HG03175 (cell line): Measurements from ENCODE around the gene RAB9A.
"Not testable (repeated sequence)": the region's sequence is repeated elsewhere in the genome, so short reads cannot be mapped to it uniquely, and the experiment has no call there.

Experiments
- ATAC-seq: cut with Tn5 transposase; IDR thresholded peaks from one replicate; pipeline ENCODE4 v1.9.1; 2021; ENCODE audit warnings: mild to moderate bottlenecking, moderate library complexity; ENCODE audit not compliant: unreplicated experiment

Gene RAB9A

DNA sequence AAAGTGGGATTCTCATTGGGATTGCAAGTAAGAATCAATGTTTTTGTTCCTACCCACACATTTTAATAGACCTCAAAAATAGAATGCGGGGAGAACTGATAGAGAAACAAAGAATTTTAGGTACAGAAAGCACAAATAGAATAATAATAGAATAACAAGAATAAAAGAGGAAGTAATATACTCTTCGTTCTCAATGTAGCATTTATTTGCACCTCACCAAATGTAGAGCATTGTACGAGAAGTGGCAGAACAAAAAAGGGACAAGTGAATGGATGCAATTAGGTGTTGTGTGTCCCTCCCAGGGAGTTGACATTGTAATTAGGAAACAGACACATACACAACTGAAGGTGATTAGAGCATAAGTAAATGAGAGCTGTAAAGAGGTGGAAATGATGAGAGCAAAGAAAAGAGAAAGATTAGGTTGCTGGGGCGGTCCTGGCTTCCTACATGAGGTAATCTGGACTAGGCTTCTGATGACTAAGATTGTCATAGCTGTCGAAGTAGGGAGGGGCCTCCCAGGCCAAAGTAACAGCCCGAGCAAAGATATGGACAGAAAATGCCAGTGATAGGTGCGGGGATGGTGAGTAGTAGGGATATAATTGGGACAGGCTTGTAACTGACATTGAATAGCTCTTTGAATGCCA lies 10.4 kb downstream of the RAB9A start:
- peak; percentile 58 for ATAC-seq

DNA sequence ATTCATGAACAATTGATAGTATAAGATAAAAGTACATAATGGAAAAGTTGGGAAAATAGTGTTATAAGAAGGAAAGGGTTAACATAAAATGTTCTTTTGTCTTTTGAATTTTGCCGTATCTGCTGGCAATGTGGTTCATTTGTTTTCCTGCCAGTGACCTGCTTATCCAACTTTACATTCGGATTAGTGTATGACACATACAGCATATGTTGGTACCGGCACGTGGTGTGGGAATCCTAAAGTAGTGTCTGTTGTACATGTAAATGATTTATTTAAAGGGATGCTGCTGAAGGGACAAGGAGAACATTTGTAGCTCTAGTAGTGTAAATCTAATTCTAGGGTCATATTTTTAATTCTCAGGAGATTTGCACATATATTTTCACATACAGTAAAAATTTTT lies 11.5 kb downstream of the RAB9A start:
- no peak for ATAC-seq

DNA sequence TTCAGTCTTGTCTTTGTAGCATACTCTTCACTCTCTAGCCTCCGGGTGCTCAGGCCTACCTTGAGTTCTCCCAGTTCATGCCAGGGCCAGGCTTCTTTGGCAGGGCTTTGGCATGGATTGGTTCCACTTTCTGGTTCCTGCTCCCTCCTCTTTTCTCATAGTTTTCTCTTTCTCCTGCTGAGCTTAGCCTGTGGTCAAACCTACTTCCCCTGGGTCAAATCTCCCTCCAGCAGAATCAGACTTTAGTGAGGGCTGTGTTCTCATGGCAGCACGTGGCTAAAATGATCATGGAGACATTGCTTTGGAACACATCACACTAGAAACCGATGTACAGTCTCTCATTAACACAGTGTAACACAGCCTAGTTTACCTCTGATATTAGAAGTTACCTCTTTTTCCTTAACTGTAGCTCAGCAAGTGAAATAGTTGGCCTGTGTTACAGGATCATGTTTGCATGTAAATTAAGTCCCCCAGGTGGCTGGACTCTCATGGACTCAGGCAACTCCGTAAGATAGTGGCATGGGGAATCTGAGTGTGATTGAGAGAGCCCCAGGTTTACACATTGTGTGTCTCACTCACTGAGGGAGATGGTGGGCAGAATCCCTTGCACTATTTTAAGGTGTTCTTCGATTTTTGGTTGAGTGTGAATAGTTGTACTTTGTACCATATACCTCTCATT lies 13.3 kb downstream of the RAB9A start:
- ATAC-seq, result no peak

DNA sequence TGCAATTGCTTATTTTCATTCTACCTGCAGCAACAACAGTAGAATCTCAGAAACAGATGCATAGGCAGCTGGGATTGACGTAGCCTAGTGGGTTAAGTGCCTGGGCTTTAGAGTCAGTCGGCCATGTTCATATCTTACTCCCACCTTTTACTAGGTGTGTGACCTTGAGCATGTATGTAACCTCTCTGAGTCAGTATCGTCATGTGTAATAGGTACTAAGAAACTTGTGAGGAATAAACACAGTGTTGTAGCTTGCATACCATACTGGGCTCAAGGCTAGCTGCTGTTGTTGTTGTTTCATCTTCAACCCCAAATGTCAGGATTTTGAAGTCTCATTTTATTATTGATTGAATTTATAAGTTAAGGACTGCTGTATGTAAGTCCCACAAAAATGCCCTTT lies 14.2 kb downstream of the RAB9A start:
- no peak for ATAC-seq

DNA sequence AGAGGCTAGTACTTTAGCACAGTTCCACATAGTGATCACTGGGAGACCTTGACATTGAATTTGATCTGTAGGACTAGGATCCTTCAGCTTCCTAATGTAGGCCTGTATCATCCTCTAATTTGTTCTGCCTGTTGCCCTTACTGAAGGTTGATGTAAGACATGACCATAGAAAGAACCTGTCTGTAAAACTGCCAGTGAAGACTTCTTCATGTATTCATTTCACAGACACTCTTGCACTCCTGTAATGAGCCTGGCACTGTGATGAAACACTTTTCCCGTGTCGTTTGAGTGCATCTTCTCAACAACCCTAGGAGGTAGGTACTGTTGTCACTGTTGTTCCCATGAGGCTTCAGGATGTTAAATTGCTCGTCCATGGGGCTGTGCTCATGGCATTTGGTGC lies 14.7 kb downstream of the RAB9A start:
- ATAC-seq, result no peak

DNA sequence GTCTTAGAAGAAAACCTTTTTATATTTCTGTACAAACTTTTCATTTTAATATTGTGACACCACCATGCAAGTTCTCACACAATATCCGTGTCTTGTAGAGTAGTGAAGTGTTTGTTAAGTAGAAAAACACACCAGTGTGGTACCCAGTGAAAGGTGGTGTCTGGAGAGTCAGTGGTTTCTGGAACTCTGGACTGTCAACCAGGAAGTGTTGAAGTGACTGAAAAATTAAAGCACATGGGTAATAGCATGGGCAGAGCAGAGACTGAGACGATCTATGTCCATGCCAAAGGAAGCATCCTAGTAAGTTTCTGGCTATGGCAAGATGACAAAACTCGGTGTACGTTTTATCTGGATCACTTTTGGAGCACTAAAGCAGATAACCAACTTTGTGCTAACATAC lies 22.2 kb downstream of the RAB9A start:
- no peak for ATAC-seq

DNA sequence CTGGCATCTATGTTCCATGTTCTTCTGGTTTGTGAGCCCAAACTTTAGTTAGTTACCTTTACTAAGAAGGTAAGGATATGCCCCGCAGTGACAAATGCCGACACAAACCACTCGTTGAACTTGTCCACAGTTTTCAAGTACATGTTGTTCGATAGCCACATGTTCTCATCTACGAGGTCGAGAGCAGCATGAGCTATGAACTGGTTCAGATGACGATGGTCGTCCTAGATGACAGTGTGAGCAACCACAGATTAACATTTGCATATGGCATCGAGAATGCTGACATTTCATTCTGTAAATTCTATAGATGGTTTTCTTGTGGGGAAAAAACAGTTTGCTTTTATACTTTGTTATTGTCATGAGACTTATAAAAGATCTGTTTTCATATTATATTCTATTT lies 27.5 kb downstream of the RAB9A start:
- no peak for ATAC-seq

DNA sequence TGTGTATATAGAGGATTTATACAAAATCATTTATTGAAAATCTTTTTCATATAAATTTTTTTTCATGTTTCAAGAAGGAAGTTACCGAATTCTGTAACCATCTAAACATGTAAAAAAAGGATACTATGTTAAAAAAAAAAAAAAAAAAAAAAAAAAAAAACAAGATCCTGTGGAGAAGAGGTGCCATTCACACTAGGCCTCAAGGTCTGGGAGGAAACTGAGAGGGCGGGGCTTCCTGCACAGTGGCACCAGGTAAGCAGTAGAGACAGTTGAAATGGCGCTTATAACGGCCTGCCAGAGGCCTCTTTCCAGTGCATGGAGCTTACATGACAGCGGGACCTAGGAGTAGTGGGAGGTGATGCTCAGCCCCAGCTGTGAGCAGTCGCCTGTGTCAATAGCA lies 28.0 kb downstream of the RAB9A start:
- no peak for ATAC-seq

DNA sequence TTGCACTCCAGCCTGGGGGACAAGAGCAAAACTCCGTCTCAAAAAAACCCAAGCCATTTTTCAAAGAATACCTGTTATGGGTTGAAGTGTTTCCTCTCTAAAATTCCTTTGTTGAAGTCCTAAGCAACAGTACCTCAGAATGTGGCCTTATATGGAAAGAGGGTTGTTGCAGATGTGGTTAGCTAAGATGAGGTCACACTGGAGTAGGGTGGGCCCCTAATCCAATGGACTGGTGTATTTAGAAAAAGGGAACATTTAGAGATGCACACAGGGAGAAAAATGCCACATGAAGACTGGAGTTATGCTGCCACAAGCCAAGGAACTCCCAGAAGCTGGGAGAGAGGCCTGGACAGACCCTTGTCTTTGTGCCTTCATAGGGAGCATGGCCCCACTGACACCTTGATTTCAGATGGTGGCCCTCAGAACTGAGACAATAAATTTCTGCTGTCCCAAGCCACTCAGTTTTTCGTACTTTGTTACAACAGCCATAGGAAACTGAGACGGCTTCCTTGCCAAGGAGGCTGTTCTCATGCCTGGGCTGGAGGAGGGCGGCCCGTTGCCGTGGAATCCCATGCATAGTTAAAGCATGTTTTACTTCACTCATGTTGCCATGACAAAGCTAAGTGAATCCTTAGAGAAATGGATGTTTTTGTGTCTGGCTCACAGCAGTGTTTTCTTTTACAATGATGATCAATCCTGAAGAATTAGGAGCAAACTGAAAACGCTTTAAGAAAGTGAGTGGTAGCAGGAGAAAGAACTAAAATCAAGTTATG lies 29.0 kb downstream of the RAB9A start:
- no peak for ATAC-seq

DNA sequence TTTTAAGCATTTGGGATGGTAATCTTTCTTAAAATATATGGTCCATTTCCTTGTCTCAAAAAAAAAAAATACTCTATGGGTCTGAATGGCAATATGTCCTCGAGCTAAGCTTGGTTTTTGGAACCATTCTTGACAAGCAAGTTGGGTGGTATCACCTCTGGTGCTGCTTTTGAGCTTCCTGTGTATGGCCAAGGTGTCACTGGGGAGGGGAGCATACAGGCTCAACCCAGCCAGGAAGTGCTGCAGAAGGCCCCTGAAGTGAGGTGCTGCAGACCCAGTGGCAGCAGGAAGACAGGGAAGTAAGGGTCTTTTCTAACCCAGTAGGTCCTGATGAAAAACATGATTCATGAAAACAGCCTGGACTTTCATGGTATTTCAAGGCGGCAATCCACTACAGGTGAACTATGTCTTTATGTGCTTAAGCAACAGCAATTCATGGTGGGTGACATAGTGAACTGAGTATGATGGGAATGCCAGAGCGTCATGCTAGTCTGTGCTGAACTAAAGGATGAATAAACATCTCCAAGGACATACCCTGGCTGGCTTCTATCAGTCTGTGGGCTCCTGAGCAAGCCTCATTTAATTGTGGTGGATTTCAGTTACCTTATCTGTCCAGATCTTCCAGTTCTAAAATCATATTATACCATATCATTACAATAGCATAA lies 30.4 kb downstream of the RAB9A start:
- ATAC-seq, result no peak

DNA sequence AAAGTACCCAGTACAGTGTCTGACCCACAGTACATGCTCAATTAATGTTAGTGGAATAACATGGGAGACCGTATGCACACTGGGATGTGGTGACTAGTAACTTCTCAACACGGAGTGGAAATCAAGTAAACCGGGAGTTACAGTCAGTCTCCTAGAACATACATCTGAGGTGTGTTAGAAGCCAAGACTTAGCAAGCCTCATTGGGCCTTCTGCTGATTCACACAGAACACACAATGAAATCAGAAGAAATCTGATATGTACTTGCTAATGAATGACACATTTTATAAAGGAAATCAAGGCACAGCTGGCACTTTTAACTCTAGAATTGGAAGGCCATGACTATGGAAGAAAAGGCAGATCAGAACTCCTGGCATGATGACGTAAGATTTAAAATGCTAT lies 32.4 kb downstream of the RAB9A start:
- no peak for ATAC-seq

DNA sequence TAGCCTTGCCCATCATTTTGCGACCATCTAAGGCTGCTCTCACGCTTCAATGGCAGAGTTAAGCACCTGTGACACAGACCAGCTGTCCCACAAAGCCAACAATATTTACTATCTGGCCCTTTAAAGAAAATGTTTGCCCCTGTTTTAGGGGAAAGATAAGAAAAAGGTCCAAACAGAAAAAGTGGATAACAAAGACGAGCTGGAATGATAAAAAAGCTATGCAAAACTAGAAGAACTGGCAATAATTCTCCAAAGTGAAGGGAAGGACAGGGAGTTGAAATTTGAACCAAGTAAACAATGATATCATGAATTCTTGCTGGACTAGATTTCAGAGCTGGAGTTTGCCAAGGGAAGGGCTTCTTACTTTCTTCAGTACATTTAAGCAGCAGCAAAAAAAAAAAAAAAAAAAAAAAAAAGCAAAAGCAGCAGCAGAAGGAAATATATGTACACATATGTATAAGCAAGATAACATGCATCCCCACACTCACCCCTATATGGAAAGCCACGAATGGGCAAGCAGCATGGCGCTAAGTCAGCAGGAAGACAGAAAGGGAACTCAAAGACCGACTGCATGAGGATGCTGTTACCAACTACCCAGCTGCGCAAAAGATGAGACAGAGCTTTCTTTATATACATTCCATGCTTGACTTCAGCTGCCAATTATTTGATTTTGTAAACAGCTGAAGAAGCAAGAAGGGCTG lies 33.0 kb downstream of the RAB9A start:
- ATAC-seq, result no peak

DNA sequence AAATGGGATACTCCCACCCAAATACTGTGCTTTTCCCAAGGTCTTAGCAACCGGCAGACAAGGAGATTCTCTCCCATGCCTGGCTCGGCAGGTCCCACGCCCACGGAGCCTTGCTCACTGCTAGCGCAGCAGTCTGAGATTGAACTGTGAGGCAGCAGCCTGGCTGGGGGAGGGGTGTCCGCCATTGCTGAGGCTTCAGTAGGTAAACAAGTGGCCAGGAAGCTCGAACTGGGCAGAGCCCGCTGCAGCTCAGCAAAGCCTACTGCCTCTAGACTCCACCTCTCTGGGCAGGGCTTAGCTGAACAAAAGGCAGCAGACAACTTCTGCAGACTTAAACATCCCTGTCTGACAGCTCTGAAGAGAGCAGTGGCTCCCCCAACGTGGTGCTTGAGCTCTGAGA lies 36.0 kb downstream of the RAB9A start:
- ATAC-seq, result not testable (repeated sequence)

DNA sequence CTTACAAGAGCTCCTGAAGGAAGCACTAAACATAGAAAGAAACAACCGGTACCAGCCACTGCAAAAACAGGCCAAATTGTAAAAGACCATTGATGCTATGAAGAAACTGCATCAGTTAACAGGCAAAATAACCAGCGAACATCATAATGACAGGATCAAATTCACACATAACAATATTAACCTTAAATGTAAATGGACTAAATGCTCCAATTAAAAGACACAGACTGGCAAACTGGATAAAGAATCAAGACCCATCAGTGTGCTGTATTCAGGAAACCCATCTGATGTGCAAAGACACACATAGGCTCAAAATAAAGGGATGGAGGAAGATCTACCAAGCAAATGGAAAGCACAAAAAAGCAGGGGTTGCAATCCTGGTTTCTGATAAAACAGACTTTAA lies 37.7 kb downstream of the RAB9A start:
- ATAC-seq, result not testable (repeated sequence)

DNA sequence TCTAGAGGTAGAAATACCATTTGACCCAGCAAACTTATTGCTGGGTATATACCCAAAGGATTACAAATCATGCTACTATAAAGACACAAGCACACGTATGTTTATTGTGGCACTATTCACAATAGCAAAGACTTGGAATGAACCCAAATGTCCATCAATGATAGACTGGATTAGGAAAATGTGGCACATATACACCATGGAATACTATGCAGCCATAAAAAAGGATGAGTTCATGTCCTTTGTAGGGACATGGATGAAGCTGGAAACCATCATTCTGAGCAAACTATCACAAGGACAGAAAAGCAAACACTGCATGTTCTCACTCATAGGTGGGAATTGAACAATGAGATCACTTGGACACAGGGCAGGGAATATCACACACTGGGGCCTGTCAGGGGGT lies 41.6 kb downstream of the RAB9A start:
- ATAC-seq, result not testable (repeated sequence)

DNA sequence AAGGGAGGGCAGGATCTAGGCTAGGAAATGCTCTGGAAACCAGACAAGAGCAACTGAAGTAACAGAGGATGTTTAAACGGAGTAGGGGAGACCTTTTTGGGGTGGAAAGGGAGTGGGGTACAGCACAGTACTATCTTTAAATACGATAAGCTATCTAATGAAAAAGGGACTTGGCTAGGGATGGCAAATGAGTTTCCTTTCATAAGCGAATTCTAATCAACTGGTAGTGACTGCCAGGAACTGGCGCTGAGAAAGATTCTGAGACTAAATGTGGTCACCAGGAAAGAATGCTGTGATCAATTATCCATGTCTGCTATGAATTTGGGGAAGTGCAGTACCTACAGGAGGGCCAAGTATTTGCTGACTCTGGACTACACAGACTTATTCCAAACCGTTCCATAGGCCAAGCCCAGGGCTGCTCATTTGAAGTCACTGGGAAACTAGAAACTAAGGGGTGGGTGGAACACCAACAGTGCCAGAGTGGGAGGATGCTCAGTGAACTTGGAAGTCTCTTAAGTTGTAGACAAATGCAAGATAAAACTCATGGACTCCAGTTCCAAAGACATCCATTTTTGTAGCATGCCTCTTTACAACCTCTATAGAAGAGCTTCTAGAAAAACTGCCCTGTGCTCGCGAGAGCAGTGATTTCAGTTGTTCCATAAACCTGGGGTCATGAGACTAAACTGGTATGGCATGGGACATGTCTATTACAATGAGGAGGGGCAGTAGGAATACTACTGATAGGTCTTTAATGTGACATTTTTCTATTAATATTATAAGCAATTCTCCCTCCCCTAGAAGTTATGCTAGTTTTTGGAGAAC lies 43.5 kb downstream of the RAB9A start:
- ATAC-seq, result no peak

DNA sequence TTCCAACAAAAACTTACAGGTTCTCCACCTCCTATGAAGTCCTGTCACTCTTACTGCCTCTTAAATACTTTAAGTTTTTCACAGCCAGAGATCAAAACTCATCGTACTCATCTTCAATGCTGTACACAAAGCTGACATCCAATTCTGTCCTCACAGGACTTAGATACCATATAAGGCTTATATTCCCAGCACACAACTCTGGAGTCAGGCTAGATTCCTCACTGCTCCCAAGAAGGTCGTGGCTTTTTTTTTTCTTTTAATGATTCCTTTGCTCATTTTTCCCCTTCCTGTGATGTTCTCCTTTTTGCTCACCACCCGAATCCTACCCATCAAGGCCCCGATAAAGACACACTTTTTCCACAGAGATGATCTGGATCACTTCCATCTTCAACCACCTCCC lies 44.6 kb downstream of the RAB9A start:
- ATAC-seq, result no peak

DNA sequence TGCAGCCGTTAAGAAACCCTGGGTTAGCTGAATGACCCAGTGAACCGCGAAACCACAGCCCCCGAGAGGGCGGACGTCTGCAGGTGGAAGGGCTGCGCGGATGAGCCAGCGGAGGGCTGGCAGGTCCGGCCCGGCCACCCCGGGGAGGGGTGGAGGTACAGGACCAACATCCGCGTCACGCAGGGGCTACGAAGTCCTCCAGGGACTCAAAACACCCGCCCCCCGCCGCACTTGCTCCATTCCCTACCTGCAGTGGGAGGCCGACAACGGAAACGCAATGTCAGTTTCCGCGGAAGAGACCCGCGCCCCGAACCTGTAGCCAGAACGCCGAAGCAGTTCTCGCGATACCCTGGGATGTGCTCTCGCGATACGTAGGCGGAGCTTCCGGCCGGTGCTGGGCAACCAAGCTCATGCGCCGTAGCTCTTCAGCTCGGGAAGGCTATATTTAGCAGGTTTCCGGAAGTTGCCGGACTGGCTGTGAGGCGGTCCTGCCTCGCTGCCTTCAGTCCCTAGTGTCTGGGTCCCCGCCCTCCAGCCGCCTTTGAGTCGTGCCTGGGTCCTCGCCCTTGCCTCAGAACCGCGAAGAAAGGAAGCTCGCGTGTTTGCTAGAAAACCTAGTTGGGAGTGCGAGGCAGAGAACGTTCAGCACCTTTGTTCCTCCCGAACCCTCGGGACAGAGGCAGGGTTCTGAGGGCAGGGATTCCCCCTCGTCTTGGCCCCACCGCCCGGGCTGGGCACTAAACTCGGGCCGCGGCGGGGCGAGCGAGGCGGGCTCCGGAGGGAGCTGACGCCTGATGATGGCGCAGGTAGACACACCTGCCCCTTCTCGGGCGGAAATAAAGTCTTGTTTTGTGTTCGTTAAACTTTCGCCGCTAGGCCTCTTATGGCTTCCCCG lies 45.6 kb downstream of the RAB9A start, which contains the start of the genes OFD1 and TRAPPC2:
TSS of gene OFD1 (plus strand) at position 471 of the 895 bp plus-strand sequence. CDS start at position 795, 324 bp downstream.
TSS of gene TRAPPC2 (minus strand) at position 343 of the 895 bp plus-strand sequence. CDS start 14,657 bp downstream, outside the sequence.
- ATAC-seq, result peak; percentile 89

DNA sequence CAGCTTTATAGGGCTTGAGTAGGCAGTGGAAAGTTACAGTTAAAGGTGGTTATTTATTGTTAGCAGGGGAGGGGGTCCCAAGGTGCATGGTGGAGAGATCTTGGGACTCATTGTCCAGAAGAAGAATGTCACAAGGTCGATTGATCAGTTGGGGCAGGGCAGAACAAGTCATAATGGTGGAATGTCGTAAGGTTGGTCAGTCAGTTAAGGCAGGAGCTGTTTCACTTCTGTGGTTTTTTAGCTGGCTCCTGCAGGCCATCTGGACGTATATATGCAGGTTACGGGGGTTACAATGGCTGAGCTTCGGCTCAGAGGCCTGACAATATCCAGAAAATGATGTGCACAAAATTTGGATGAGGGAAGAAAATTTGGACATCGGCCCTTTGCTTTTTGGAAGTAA lies 52.8 kb downstream of the RAB9A start:
- no peak for ATAC-seq
